Liver (tissue), 9 donors: ENCODE data around the gene KCNQ1. TPM values are rescaled to one million over a fixed set of nuclear protein-coding genes. Genes with fewer than 3 reads are reported as not detected.

Source experiments
- DNase-seq: peaks from one replicate; pipeline ENCODE4 v3.0.0-alpha.2; 2017; ENCODE audit warnings: low spot score
- H3K27ac ChIP-seq, 2 donors: one replicate each; pipeline ENCODE4 v1.7.0; 2013; ENCODE audit warnings: inconsistent platforms in 2 of 2, low read length in 2 of 2, control low read depth in 1 of 2, low read depth in 1 of 2, mild to moderate bottlenecking in 1 of 2
- H3K27me3 ChIP-seq, 4 donors: one replicate each; pipeline versions ENCODE4 v1.6.1 to v1.7.0; 2013; ENCODE audit warnings: low read length in 3 of 4, inconsistent platforms in 1 of 4, mild to moderate bottlenecking in 1 of 4, moderate library complexity in 1 of 4; ENCODE audit not compliant: control insufficient read depth in 4 of 4, insufficient read depth in 4 of 4
- H3K36me3 ChIP-seq, 4 donors: one replicate each; pipeline versions ENCODE4 v1.6.1 to v1.7.0; 2013; ENCODE audit warnings: low read length in 3 of 4, mild to moderate bottlenecking in 3 of 4, low read depth in 1 of 4, moderate library complexity in 1 of 4; ENCODE audit not compliant: control insufficient read depth in 4 of 4, insufficient read depth in 3 of 4
- H3K4me1 ChIP-seq, 4 donors: one replicate each; pipeline versions ENCODE4 v1.6.1 to v1.7.0; 2013; ENCODE audit warnings: low read length in 3 of 4, mild to moderate bottlenecking in 3 of 4, moderate library complexity in 1 of 4; ENCODE audit not compliant: control insufficient read depth in 4 of 4, insufficient read depth in 4 of 4
- H3K4me3 ChIP-seq, 3 donors: one replicate each; pipeline versions ENCODE4 v1.6.1 to v1.7.0; 2013; ENCODE audit warnings: low read length in 3 of 3, control low read depth in 1 of 3, low read depth in 1 of 3, mild to moderate bottlenecking in 1 of 3
- H3K9ac ChIP-seq, 2 donors: one replicate each; pipeline ENCODE4 v1.7.0; 2013; ENCODE audit warnings: low read length in 2 of 2, mild to moderate bottlenecking in 2 of 2, moderate library complexity in 2 of 2, control low read depth in 1 of 2, low read depth in 1 of 2
- H3K9me3 ChIP-seq, 4 donors: one replicate each; pipeline versions ENCODE4 v1.6.1 to v1.7.0; 2013; ENCODE audit warnings: low read length in 3 of 4; ENCODE audit not compliant: control insufficient read depth in 4 of 4
- ATF3 ChIP-seq: IDR thresholded peaks from 2 replicates; pipeline ENCODE4 v1.6.1; 2016; ENCODE audit warnings: antibody characterized with exemption
- CTCF ChIP-seq: fragments of 150-350 bp; IDR thresholded peaks from 2 replicates; pipeline ENCODE4 v1.5.1; 2017; ENCODE audit warnings: improper control_type of control experiment, low read depth, low read length; ENCODE audit not compliant: missing input control
- EGR1 ChIP-seq, 2 donors: IDR thresholded peaks; 2 replicates each; pipeline ENCODE4 v1.6.1; 2016 to 2018; ENCODE audit warnings: antibody characterized with exemption in 2 of 2, low read depth in 2 of 2
- FOXA1 ChIP-seq: IDR thresholded peaks from 2 replicates; pipeline ENCODE4 v1.6.1; 2016; ENCODE audit warnings: antibody characterized with exemption
- FOXA2 ChIP-seq: IDR thresholded peaks from 2 replicates; pipeline ENCODE4 v1.6.1; 2016; ENCODE audit warnings: antibody characterized with exemption
- HNF4A ChIP-seq, 2 donors: conservative IDR thresholded peaks; 2 replicates each; pipeline ENCODE4 v1.6.1; 2016; ENCODE audit warnings: antibody characterized with exemption in 2 of 2, mild to moderate bottlenecking in 2 of 2
- HNF4G ChIP-seq: IDR thresholded peaks from 2 replicates; pipeline ENCODE4 v1.6.1; 2016; ENCODE audit warnings: antibody characterized with exemption
- JUND ChIP-seq, 2 donors: IDR thresholded peaks; 2 replicates each; pipeline ENCODE4 v1.6.1; 2016; ENCODE audit warnings: antibody characterized with exemption in 2 of 2
- MAX ChIP-seq: IDR thresholded peaks from 2 replicates; pipeline ENCODE4 v1.6.1; 2016; ENCODE audit warnings: antibody characterized with exemption
- NR2F2 ChIP-seq: IDR thresholded peaks from 2 replicates; pipeline ENCODE4 v1.6.1; 2016; ENCODE audit warnings: antibody characterized with exemption
- RAD21 ChIP-seq, 2 donors: IDR thresholded peaks; 2 replicates each; pipeline ENCODE4 v1.6.1; 2016; ENCODE audit warnings: antibody characterized with exemption in 2 of 2, mild to moderate bottlenecking in 2 of 2
- REST ChIP-seq: IDR thresholded peaks from 2 replicates; pipeline ENCODE4 v1.6.1; 2016; ENCODE audit warnings: antibody characterized with exemption, mild to moderate bottlenecking
- RXRA ChIP-seq, 2 donors: IDR thresholded peaks; 2 replicates each; pipeline ENCODE4 v1.6.1; 2017 to 2018; ENCODE audit warnings: antibody characterized with exemption in 2 of 2, mild to moderate bottlenecking in 1 of 2
- SP1 ChIP-seq: IDR thresholded peaks from 2 replicates; pipeline ENCODE4 v1.6.1; 2018; ENCODE audit warnings: antibody characterized with exemption, mild to moderate bottlenecking
- TAF1 ChIP-seq: conservative IDR thresholded peaks from 2 replicates; pipeline ENCODE4 v1.6.1; 2016; ENCODE audit warnings: antibody characterized with exemption, mild to moderate bottlenecking
- YY1 ChIP-seq: IDR thresholded peaks from 2 replicates; pipeline ENCODE4 v1.6.1; 2016; ENCODE audit warnings: antibody characterized with exemption, mild to moderate bottlenecking
- ZBTB33 ChIP-seq: IDR thresholded peaks from 2 replicates; pipeline ENCODE4 v1.6.1; 2016; ENCODE audit warnings: antibody characterized with exemption
- WGBS: extraction: QIAGEN DNeasy Blood & Tissue Kit; methylation state at CpG from one replicate; pipeline ENCODE4 v1.1.7; 2013; 5-methylcytosine and 5-hydroxymethylcytosine counted together
- polyA plus RNA-seq, 2 donors: library from polyadenylated mRNA; stranded (reverse) in 1 of 2; unstranded in 1 of 2; fragments of 200-250 nt in 1 of 2; fragments of >200 nt in 1 of 2; fragmentation: Nextera tagmentation in 1 of 2; extraction: Ambion mirVana in 1 of 2; gene quantifications; one replicate each; pipeline versions ENCODE4 v1.2.1 to v1.2.3, GENCODE V29; 2013 to 2015
- total RNA-seq, 2 donors: library from RNA; depleted of rRNA; stranded (reverse); fragments of >200 nt; gene quantifications; one replicate each; pipeline ENCODE4 v1.2.3, GENCODE V29; 2014
- donor health status: healthy.
- donor health status: healthy.
- donor health status: healthy.
- donor health status: healthy.
- donor health status: healthy.

Gene KCNQ1
- total and polyA plus RNA-seq, 4 donors: 0.31 to 2.2 (median 1.5) TPM

GRCh38 chr11:2434008-2434407 is 10.8 kb upstream of the KCNQ1 start:
- TF ChIP-seq TAF1 (no peak), JUND (IDR thresholded peaks at IDR 0.05) (no peak), HNF4G (no peak), ATF3 (no peak), YY1 (no peak), CTCF (no peak), RXRA (IDR thresholded peaks at IDR 0.05) (no peak), ZBTB33 (no peak), HNF4A (conservative IDR thresholded peaks at IDR 0.05) (no peak), MAX (no peak), NR2F2 (no peak), REST (no peak), FOXA2 (no peak), EGR1 (IDR thresholded peaks at IDR 0.05; ENCODE audit: low read depth in 2 of 2) (no peak), RAD21 (IDR thresholded peaks at IDR 0.05) (no peak)
- DNase-seq: no peak
- H3K27ac ChIP-seq: no peak overlapping the region

GRCh38 chr11:2434506-2435255 is 10.1 kb upstream of the KCNQ1 start:
- no peak overlapping the region for H3K4me3 ChIP-seq
- no peaks in the 10 kb centered on the region for H3K36me3 ChIP-seq
- no peaks in the 10 kb centered on the region for H3K4me1 ChIP-seq
- H3K9ac ChIP-seq: no peak overlapping the region
- TF ChIP-seq YY1 (no peak), SP1 (no peak), FOXA2 (no peak), REST (no peak), NR2F2 (no peak), ATF3 (no peak), FOXA1 (no peak), HNF4A (conservative IDR thresholded peaks at IDR 0.05) (no peak), TAF1 (no peak)
- H3K27ac ChIP-seq: no peak overlapping the region
- DNase-seq: no peak
- 84% methylated on average over 11 of the region's 11 CpGs for WGBS
- no peaks in the 10 kb centered on the region for H3K9me3 ChIP-seq
- no peaks in the 10 kb centered on the region for H3K27me3 ChIP-seq

More at GRCh38 chr11:2434008-2434407, 10.8 kb upstream of the KCNQ1 start:
- Histone ChIP-seq H3K27me3 (no peaks in the 10 kb centered on the region), H3K9ac (no peak overlapping the region), H3K36me3 (no peaks in the 10 kb centered on the region), H3K9me3 (no peaks in the 10 kb centered on the region), H3K4me1 (no peaks in the 10 kb centered on the region), H3K4me3 (no peak overlapping the region)
- 90% methylated on average over 8 of the region's 8 CpGs for WGBS
